ENCODE data around the gene FMN1. TPM values are rescaled to one million over a fixed set of nuclear protein-coding genes. Genes with fewer than 3 reads are reported as not detected.
A peak's percentile ranks its signal among the peaks of the same experiment; 100 is the strongest.

Gene FMN1
- total and polyA plus RNA-seq, 5 donors from 2014 or later: 0.32 to 8.9 (median 0.36) TPM; not detected in 2

- no peaks in the 10 kb centered on the region for H3K9me3 ChIP-seq (ENCODE audit: control insufficient read depth in 2 of 2, low read length in 2 of 2)
- H3K4me3 Mint-ChIP-seq: no peak overlapping the region
- H3K27ac ChIP-seq (ENCODE audit: insufficient read depth, low read length, poor library complexity, severe bottlenecking): no peak overlapping the region
- H3K36me3 Mint-ChIP-seq: no peaks in the 10 kb centered on the region
- H3K36me3 ChIP-seq (ENCODE audit: control insufficient read depth, insufficient read depth, low read length): no peaks in the 10 kb centered on the region
- ATAC-seq (ENCODE audit: low read depth in 2 of 2) (no peak), DNase-seq (no peak)
- H3K27ac Mint-ChIP-seq: no peak overlapping the region
- H3K4me3 ChIP-seq (ENCODE audit: low read depth, low read length): no peak overlapping the region
- peaks cover 6 to 22% (median 9%) of the 10 kb centered on the region in 4 donors for H3K4me1 Mint-ChIP-seq
- H3K27me3 ChIP-seq (ENCODE audit: control insufficient read depth, insufficient read depth, low read length): peaks cover 2% of the 10 kb centered on the region
- H3K9me3 Mint-ChIP-seq: peaks cover 0 to 2% (median 0%) of the 10 kb centered on the region in 7 donors
- peaks cover 16% of the 10 kb centered on the region for H3K4me1 ChIP-seq (ENCODE audit: control insufficient read depth, insufficient read depth, low read length, poor library complexity, severe bottlenecking)
- H3K27me3 Mint-ChIP-seq: peaks cover 25% of the 10 kb centered on the region
Measured at GRCh38 chr15:33191591-33191990, 2.9 kb downstream of the FMN1 start.

- no peak for ATAC-seq (ENCODE audit: low read depth in 2 of 2)
- peaks cover 2% of the 10 kb centered on the region for H3K27me3 ChIP-seq (ENCODE audit: control insufficient read depth, insufficient read depth, low read length)
- Mint-ChIP-seq H3K4me3 (no peak overlapping the region), H3K36me3 (no peaks in the 10 kb centered on the region), H3K4me1 (peaks cover 11 to 29% (median 16%) of the 10 kb centered on the region in 4 donors), H3K27ac (no peak overlapping the region), H3K27me3 (peaks cover 22% of the 10 kb centered on the region), H3K9me3 (peaks cover 0 to 2% (median 0%) of the 10 kb centered on the region in 7 donors)
- H3K9me3 ChIP-seq (ENCODE audit: control insufficient read depth in 2 of 2, low read length in 2 of 2): no peaks in the 10 kb centered on the region
- peaks cover 23% of the 10 kb centered on the region for H3K4me1 ChIP-seq (ENCODE audit: control insufficient read depth, insufficient read depth, low read length, poor library complexity, severe bottlenecking)
- no peak overlapping the region for H3K4me3 ChIP-seq (ENCODE audit: low read depth, low read length)
- H3K27ac ChIP-seq (ENCODE audit: insufficient read depth, low read length, poor library complexity, severe bottlenecking): no peak overlapping the region
- DNase-seq: peak in 1 of 3 donors; percentile 47
- H3K36me3 ChIP-seq (ENCODE audit: control insufficient read depth, insufficient read depth, low read length): no peaks in the 10 kb centered on the region
Measured at GRCh38 chr15:33190539-33190938, 4.0 kb downstream of the FMN1 start.

- Histone ChIP-seq H3K9me3 (ENCODE audit: control insufficient read depth in 2 of 2, low read length in 2 of 2) (no peaks in the 10 kb centered on the region), H3K27me3 (ENCODE audit: control insufficient read depth, insufficient read depth, low read length) (peaks cover 2% of the 10 kb centered on the region), H3K27ac (ENCODE audit: insufficient read depth, low read length, poor library complexity, severe bottlenecking) (no peak overlapping the region), H3K4me3 (ENCODE audit: low read depth, low read length) (no peak overlapping the region), H3K4me1 (ENCODE audit: control insufficient read depth, insufficient read depth, low read length, poor library complexity, severe bottlenecking) (peaks cover 13% of the 10 kb centered on the region), H3K36me3 (ENCODE audit: control insufficient read depth, insufficient read depth, low read length) (no peaks in the 10 kb centered on the region)
- Mint-ChIP-seq H3K36me3 (no peaks in the 10 kb centered on the region), H3K4me1 (peaks cover 6 to 15% (median 11%) of the 10 kb centered on the region in 4 donors), H3K27ac (no peak overlapping the region), H3K27me3 (peaks cover 16% of the 10 kb centered on the region), H3K4me3 (no peak overlapping the region), H3K9me3 (peaks cover 0 to 2% (median 0%) of the 10 kb centered on the region in 7 donors)
- ATAC-seq (ENCODE audit: low read depth in 2 of 2) (no peak), DNase-seq (no peak)
Measured at GRCh38 chr15:33188641-33189257, 5.8 kb downstream of the FMN1 start.

GRCh38 chr15:33188159-33188558, 6.4 kb downstream of the FMN1 start:
- Mint-ChIP-seq H3K36me3 (no peaks in the 10 kb centered on the region), H3K27ac (no peak overlapping the region), H3K9me3 (peaks cover 0 to 2% (median 0%) of the 10 kb centered on the region in 7 donors), H3K27me3 (peaks cover 16% of the 10 kb centered on the region), H3K4me1 (peaks cover 6 to 14% (median 11%) of the 10 kb centered on the region in 4 donors), H3K4me3 (no peak overlapping the region)
- no peaks in the 10 kb centered on the region for H3K9me3 ChIP-seq (ENCODE audit: control insufficient read depth in 2 of 2, low read length in 2 of 2)
- DNase-seq: no peak
- H3K27me3 ChIP-seq (ENCODE audit: control insufficient read depth, insufficient read depth, low read length): peaks cover 2% of the 10 kb centered on the region
- H3K4me1 ChIP-seq (ENCODE audit: control insufficient read depth, insufficient read depth, low read length, poor library complexity, severe bottlenecking): peaks cover 13% of the 10 kb centered on the region
- no peak overlapping the region for H3K27ac ChIP-seq (ENCODE audit: insufficient read depth, low read length, poor library complexity, severe bottlenecking)
- no peaks in the 10 kb centered on the region for H3K36me3 ChIP-seq (ENCODE audit: control insufficient read depth, insufficient read depth, low read length)
- no peak overlapping the region for H3K4me3 ChIP-seq (ENCODE audit: low read depth, low read length)
- ATAC-seq (ENCODE audit: low read depth in 2 of 2): no peak

- no peak for ATAC-seq (ENCODE audit: low read depth in 2 of 2)
- H3K36me3 Mint-ChIP-seq: no peaks in the 10 kb centered on the region
- H3K9me3 Mint-ChIP-seq: no peaks in the 10 kb centered on the region
Measured at GRCh38 chr15:33183334-33183733, 11.2 kb downstream of the FMN1 start.

GRCh38 chr15:33182926-33183325, 11.6 kb downstream of the FMN1 start:
- no peak overlapping the region for H3K4me3 Mint-ChIP-seq

More at GRCh38 chr15:33183334-33183733, 11.2 kb downstream of the FMN1 start:
- H3K27me3 Mint-ChIP-seq: peaks cover 27% of the 10 kb centered on the region
- no peak for DNase-seq
- H3K4me3 ChIP-seq (ENCODE audit: low read depth, low read length): no peak overlapping the region
- peaks cover under 1% of the 10 kb centered on the region for H3K27me3 ChIP-seq (ENCODE audit: control insufficient read depth, insufficient read depth, low read length)
- H3K9me3 ChIP-seq (ENCODE audit: control insufficient read depth in 2 of 2, low read length in 2 of 2): no peaks in the 10 kb centered on the region
- H3K27ac ChIP-seq (ENCODE audit: insufficient read depth, low read length, poor library complexity, severe bottlenecking): no peak overlapping the region
- no peak overlapping the region for H3K27ac Mint-ChIP-seq
- H3K36me3 ChIP-seq (ENCODE audit: control insufficient read depth, insufficient read depth, low read length): no peaks in the 10 kb centered on the region
- no peak overlapping the region for H3K4me3 Mint-ChIP-seq
- H3K4me1 Mint-ChIP-seq: peaks cover 6 to 11% (median 9%) of the 10 kb centered on the region in 4 donors
- H3K4me1 ChIP-seq (ENCODE audit: control insufficient read depth, insufficient read depth, low read length, poor library complexity, severe bottlenecking): peaks cover 13% of the 10 kb centered on the region

GRCh38 chr15:33182278-33182905, 12.1 kb downstream of the FMN1 start:
- H3K4me3 ChIP-seq (ENCODE audit: low read depth, low read length): no peak overlapping the region
- H3K4me1 ChIP-seq (ENCODE audit: control insufficient read depth, insufficient read depth, low read length, poor library complexity, severe bottlenecking): peaks cover 13% of the 10 kb centered on the region
- peaks cover 6 to 11% (median 9%) of the 10 kb centered on the region in 4 donors for H3K4me1 Mint-ChIP-seq
- H3K27ac Mint-ChIP-seq: no peak overlapping the region
- H3K27me3 ChIP-seq (ENCODE audit: control insufficient read depth, insufficient read depth, low read length): peaks cover 3% of the 10 kb centered on the region
- DNase-seq (no peak), ATAC-seq (ENCODE audit: low read depth in 2 of 2) (no peak)
- no peaks in the 10 kb centered on the region for H3K9me3 ChIP-seq (ENCODE audit: control insufficient read depth in 2 of 2, low read length in 2 of 2)
- H3K27me3 Mint-ChIP-seq: peaks cover 24% of the 10 kb centered on the region
- H3K36me3 ChIP-seq (ENCODE audit: control insufficient read depth, insufficient read depth, low read length): no peaks in the 10 kb centered on the region
- H3K36me3 Mint-ChIP-seq: no peaks in the 10 kb centered on the region
- no peaks in the 10 kb centered on the region for H3K9me3 Mint-ChIP-seq
- H3K27ac ChIP-seq (ENCODE audit: insufficient read depth, low read length, poor library complexity, severe bottlenecking): no peak overlapping the region
- H3K4me3 Mint-ChIP-seq: no peak overlapping the region

More at GRCh38 chr15:33182926-33183325, 11.6 kb downstream of the FMN1 start:
- no peak overlapping the region for H3K27ac ChIP-seq (ENCODE audit: insufficient read depth, low read length, poor library complexity, severe bottlenecking)
- Mint-ChIP-seq H3K9me3 (no peaks in the 10 kb centered on the region), H3K4me1 (peaks cover 6 to 11% (median 9%) of the 10 kb centered on the region in 4 donors), H3K27me3 (peaks cover 27% of the 10 kb centered on the region), H3K36me3 (no peaks in the 10 kb centered on the region), H3K27ac (no peak overlapping the region)
- H3K4me1 ChIP-seq (ENCODE audit: control insufficient read depth, insufficient read depth, low read length, poor library complexity, severe bottlenecking): peaks cover 13% of the 10 kb centered on the region
- no peaks in the 10 kb centered on the region for H3K9me3 ChIP-seq (ENCODE audit: control insufficient read depth in 2 of 2, low read length in 2 of 2)
- no peak overlapping the region for H3K4me3 ChIP-seq (ENCODE audit: low read depth, low read length)
- H3K27me3 ChIP-seq (ENCODE audit: control insufficient read depth, insufficient read depth, low read length): peaks cover 3% of the 10 kb centered on the region
- ATAC-seq (ENCODE audit: low read depth in 2 of 2): peak in 1 of 2 donors; percentile 12
- H3K36me3 ChIP-seq (ENCODE audit: control insufficient read depth, insufficient read depth, low read length): no peaks in the 10 kb centered on the region
- DNase-seq: no peak

All from CD4-positive, CD25-positive, alpha-beta regulatory T cell (primary cell).